Chondrocyte (in vitro differentiated cells): ENCODE data around the gene MTFR2. TPM values are rescaled to one million over a fixed set of nuclear protein-coding genes. Genes with fewer than 3 reads are reported as not detected.

Experiments
- DNase-seq: peaks from one replicate; pipeline ENCODE4 v3.0.0; 2021; ENCODE audit warnings: mixed read lengths, low spot score
- H3K27ac Mint-ChIP-seq: one replicate; pipeline ENCODE4 v1.8.0; 2021; ENCODE audit warnings: mild to moderate bottlenecking, moderate library complexity, mixed read lengths; ENCODE audit not compliant: unreplicated experiment
- H3K27me3 Mint-ChIP-seq: 2 replicates; pipeline ENCODE4 v1.8.0; 2021; ENCODE audit warnings: low read depth, mixed read lengths
- H3K36me3 Mint-ChIP-seq: 2 replicates; pipeline ENCODE4 v1.8.0; 2021; ENCODE audit warnings: low read depth, mixed read lengths
- H3K4me1 Mint-ChIP-seq: 2 replicates; pipeline ENCODE4 v1.8.0; 2021; ENCODE audit warnings: low read depth, mild to moderate bottlenecking, mixed read lengths
- H3K4me3 Mint-ChIP-seq: one replicate; pipeline ENCODE4 v1.8.0; 2021; ENCODE audit warnings: mild to moderate bottlenecking, moderate library complexity, mixed read lengths; ENCODE audit not compliant: unreplicated experiment
- H3K9me3 Mint-ChIP-seq: 2 replicates; pipeline ENCODE4 v1.8.0; 2021; ENCODE audit warnings: low read depth, mixed read lengths
- total RNA-seq: library from RNA; stranded (reverse); gene quantifications from 3 replicates; pipeline ENCODE4 v1.2.1, GENCODE V29; 2021
- TF ChIP-seq, protein P1 (sequence below): fragments of 200-600 bp; sonication (generic); IDR thresholded peaks from 2 replicates; pipeline ENCODE4 v1.5.0; 2021; ENCODE audit warnings: antibody characterized with exemption, mild to moderate bottlenecking, moderate library complexity

Gene MTFR2
- total RNA-seq, 1 donor from 2014 or later: 0.85 TPM

GRCh38 chr6:136252441-136252840 is 2.3 kb upstream of the MTFR2 start:
- no peak overlapping the region for H3K4me3 Mint-ChIP-seq
- TF ChIP-seq, protein P1, sequence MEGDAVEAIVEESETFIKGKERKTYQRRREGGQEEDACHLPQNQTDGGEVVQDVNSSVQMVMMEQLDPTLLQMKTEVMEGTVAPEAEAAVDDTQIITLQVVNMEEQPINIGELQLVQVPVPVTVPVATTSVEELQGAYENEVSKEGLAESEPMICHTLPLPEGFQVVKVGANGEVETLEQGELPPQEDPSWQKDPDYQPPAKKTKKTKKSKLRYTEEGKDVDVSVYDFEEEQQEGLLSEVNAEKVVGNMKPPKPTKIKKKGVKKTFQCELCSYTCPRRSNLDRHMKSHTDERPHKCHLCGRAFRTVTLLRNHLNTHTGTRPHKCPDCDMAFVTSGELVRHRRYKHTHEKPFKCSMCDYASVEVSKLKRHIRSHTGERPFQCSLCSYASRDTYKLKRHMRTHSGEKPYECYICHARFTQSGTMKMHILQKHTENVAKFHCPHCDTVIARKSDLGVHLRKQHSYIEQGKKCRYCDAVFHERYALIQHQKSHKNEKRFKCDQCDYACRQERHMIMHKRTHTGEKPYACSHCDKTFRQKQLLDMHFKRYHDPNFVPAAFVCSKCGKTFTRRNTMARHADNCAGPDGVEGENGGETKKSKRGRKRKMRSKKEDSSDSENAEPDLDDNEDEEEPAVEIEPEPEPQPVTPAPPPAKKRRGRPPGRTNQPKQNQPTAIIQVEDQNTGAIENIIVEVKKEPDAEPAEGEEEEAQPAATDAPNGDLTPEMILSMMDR: no peak
- DNase-seq: no peak
- H3K4me1 Mint-ChIP-seq: peaks cover 35% of the 10 kb centered on the region
- H3K27me3 Mint-ChIP-seq: no peaks in the 10 kb centered on the region
- no peaks in the 10 kb centered on the region for H3K36me3 Mint-ChIP-seq
- no peak overlapping the region for H3K27ac Mint-ChIP-seq
- no peaks in the 10 kb centered on the region for H3K9me3 Mint-ChIP-seq

DNA sequence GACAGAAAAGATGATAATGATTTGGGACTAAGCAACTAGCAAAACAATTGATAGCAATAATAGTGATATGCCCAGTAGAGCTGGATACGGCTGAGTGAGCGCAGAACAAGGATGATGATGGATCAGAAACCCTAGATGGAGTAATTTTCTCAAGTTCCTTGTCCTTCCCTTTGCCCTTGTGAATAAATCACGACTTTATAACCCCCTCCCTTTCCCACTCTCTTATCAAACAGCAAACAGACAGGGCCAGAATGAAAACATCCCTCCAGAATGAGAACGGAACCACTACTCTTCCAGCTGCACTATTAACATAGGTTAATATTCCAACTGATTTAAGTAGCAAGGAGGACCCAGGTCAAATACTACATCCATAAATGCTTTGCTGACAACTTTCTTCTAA is 1.3 kb upstream of the MTFR2 start:
- DNase-seq: no peak
- H3K27ac Mint-ChIP-seq: no peak overlapping the region
- H3K4me1 Mint-ChIP-seq: peaks cover 35% of the 10 kb centered on the region
- no peaks in the 10 kb centered on the region for H3K27me3 Mint-ChIP-seq
- no peaks in the 10 kb centered on the region for H3K9me3 Mint-ChIP-seq
- no peak overlapping the region for H3K4me3 Mint-ChIP-seq
- TF ChIP-seq, protein P1: no peak
- H3K36me3 Mint-ChIP-seq: no peaks in the 10 kb centered on the region

- TF ChIP-seq, protein P1: no peak
- Mint-ChIP-seq H3K27me3 (no peaks in the 10 kb centered on the region), H3K4me1 (peaks cover 35% of the 10 kb centered on the region), H3K9me3 (no peaks in the 10 kb centered on the region), H3K36me3 (no peaks in the 10 kb centered on the region), H3K27ac (peak overlapping the region; percentile 91), H3K4me3 (peak overlapping the region; percentile 94)
- DNase-seq: no peak
Observed at GRCh38 chr6:136250686-136251008, 536 bp upstream of the MTFR2 start.

- peak overlapping the region; percentile 91 for H3K27ac Mint-ChIP-seq
- TF ChIP-seq, protein P1: no peak
- H3K27me3 Mint-ChIP-seq: no peaks in the 10 kb centered on the region
- no peaks in the 10 kb centered on the region for H3K9me3 Mint-ChIP-seq
- peak overlapping the region; percentile 94 for H3K4me3 Mint-ChIP-seq
- H3K4me1 Mint-ChIP-seq: peaks cover 35% of the 10 kb centered on the region
- no peak for DNase-seq
- no peaks in the 10 kb centered on the region for H3K36me3 Mint-ChIP-seq
Observed at GRCh38 chr6:136249336-136249735, 775 bp downstream of the MTFR2 start.

DNA sequence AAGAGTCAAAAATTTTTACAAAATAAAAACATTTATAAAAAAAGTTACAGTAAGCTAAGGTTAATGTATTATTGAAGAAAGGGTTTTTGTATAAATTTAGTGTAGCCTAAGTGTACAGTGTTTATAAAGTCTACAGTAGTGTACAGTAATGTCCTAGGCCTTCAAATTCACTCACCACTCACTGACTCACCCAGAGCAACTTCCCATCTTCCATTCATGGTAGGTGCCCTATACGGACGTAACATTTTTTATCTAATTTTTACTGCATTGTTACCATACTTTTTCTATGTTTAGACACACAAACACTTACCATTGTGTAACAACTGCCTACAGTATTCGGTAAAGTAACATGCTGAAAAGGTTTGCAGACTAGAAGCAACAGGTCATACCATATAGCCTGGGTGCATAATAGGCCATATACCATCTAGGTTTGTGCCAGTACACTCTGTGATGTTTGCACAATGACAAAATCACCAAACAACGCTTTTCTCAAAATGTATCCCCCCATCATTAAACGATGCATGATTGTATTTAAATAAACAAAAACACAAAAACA is 6.0 kb downstream of the MTFR2 start:
- no peak for DNase-seq
- Mint-ChIP-seq H3K27me3 (no peaks in the 10 kb centered on the region), H3K4me1 (peaks cover 5% of the 10 kb centered on the region), H3K4me3 (no peak overlapping the region), H3K27ac (no peak overlapping the region), H3K9me3 (no peaks in the 10 kb centered on the region), H3K36me3 (no peaks in the 10 kb centered on the region)
- TF ChIP-seq, protein P1: no peak
